KMS-11 (cell line): ENCODE data around the gene P2RX3.

Experiments
- H2AFZ ChIP-seq: fragments of 200-600 bp; sonication (generic); 2 replicates; pipeline ENCODE4 v1.6.1; 2016; ENCODE audit warnings: antibody characterized with exemption, mixed run types, low read depth
- H3K27ac ChIP-seq: fragments of 200-600 bp; sonication (generic); 2 replicates; pipeline ENCODE4 v1.6.1; 2016; ENCODE audit warnings: mild to moderate bottlenecking, mixed run types
- H3K27me3 ChIP-seq: fragments of 200-600 bp; sonication (generic); 2 replicates; pipeline ENCODE4 v1.6.1; 2017; ENCODE audit warnings: mild to moderate bottlenecking, low read depth, mixed run types, moderate library complexity; ENCODE audit not compliant: insufficient read depth
- H3K36me3 ChIP-seq: fragments of 200-600 bp; sonication (generic); 2 replicates; pipeline ENCODE4 v1.6.1; 2017; ENCODE audit warnings: mild to moderate bottlenecking, mixed run types; ENCODE audit not compliant: insufficient read depth
- H3K4me1 ChIP-seq: fragments of 200-600 bp; sonication (generic); 2 replicates; pipeline ENCODE4 v1.6.1; 2016; ENCODE audit warnings: mild to moderate bottlenecking, low read depth, mixed run types; ENCODE audit not compliant: poor library complexity, severe bottlenecking
- H3K4me2 ChIP-seq: fragments of 200-600 bp; sonication (generic); 2 replicates; pipeline ENCODE4 v1.7.0; 2016; ENCODE audit warnings: mild to moderate bottlenecking, mixed run types
- H3K4me3 ChIP-seq: fragments of 200-600 bp; sonication (generic); IDR thresholded peaks from 2 replicates; pipeline ENCODE4 v1.6.1; 2017; ENCODE audit warnings: low read depth, low read length, mixed read lengths; ENCODE audit not compliant: insufficient read depth
- H3K79me2 ChIP-seq: fragments of 200-600 bp; sonication (generic); 2 replicates; pipeline ENCODE4 v1.6.1; 2016; ENCODE audit warnings: low read depth, mixed run types; ENCODE audit not compliant: insufficient read depth
- H3K9ac ChIP-seq: fragments of 200-600 bp; sonication (generic); 2 replicates; pipeline ENCODE4 v1.6.1; 2016; ENCODE audit warnings: mild to moderate bottlenecking, mixed run types
- H4K20me1 ChIP-seq: fragments of 200-600 bp; sonication (generic); 2 replicates; pipeline ENCODE4 v1.6.1; 2016; ENCODE audit warnings: mild to moderate bottlenecking, mixed run types; ENCODE audit not compliant: insufficient read depth
- CTCF ChIP-seq: fragments of 200-600 bp; sonication (generic); conservative IDR thresholded peaks from 2 replicates; pipeline ENCODE4 v1.6.1; 2017; ENCODE audit warnings: low read depth, mild to moderate bottlenecking, antibody characterized with exemption, low read length, moderate library complexity, mixed read lengths

The P2RX3 gene

GRCh38 chr11:57297221-57297620, 40.9 kb upstream of the P2RX3 start:
- no peaks in the 10 kb centered on the region for H3K36me3 ChIP-seq
- TF ChIP-seq CTCF, result no peak
- no peak overlapping the region for H3K4me2 ChIP-seq
- H3K27ac ChIP-seq, result no peak overlapping the region
- no peaks in the 10 kb centered on the region for H4K20me1 ChIP-seq
- no peak overlapping the region for H3K4me3 ChIP-seq
- no peaks in the 10 kb centered on the region for H3K4me1 ChIP-seq
- H3K9ac ChIP-seq, result no peak overlapping the region
- no peaks in the 10 kb centered on the region for H3K79me2 ChIP-seq
- H2AFZ ChIP-seq, result no peak overlapping the region
- no peaks in the 10 kb centered on the region for H3K27me3 ChIP-seq

- Histone ChIP-seq H3K4me3 (no peak overlapping the region), H3K79me2 (no peaks in the 10 kb centered on the region), H3K27me3 (no peaks in the 10 kb centered on the region), H3K4me2 (no peak overlapping the region), H4K20me1 (no peaks in the 10 kb centered on the region), H3K27ac (no peak overlapping the region), H3K36me3 (no peaks in the 10 kb centered on the region), H3K4me1 (no peaks in the 10 kb centered on the region), H2AFZ (no peak overlapping the region), H3K9ac (no peak overlapping the region)
- TF ChIP-seq CTCF, result no peak
Observed at GRCh38 chr11:57299150-57299737, 38.9 kb upstream of the P2RX3 start.

- Histone ChIP-seq H3K4me2 (no peak overlapping the region), H3K4me1 (no peaks in the 10 kb centered on the region), H2AFZ (no peak overlapping the region), H3K9ac (no peak overlapping the region), H3K27ac (no peak overlapping the region), H3K36me3 (no peaks in the 10 kb centered on the region), H4K20me1 (no peaks in the 10 kb centered on the region), H3K79me2 (no peaks in the 10 kb centered on the region), H3K4me3 (no peak overlapping the region), H3K27me3 (no peaks in the 10 kb centered on the region)
- no peak for TF ChIP-seq CTCF
Observed at GRCh38 chr11:57300785-57301184, 37.4 kb upstream of the P2RX3 start.

- no peaks in the 10 kb centered on the region for H3K4me1 ChIP-seq
- H3K79me2 ChIP-seq, result no peaks in the 10 kb centered on the region
- H3K9ac ChIP-seq, result no peak overlapping the region
- no peak overlapping the region for H2AFZ ChIP-seq
- no peaks in the 10 kb centered on the region for H4K20me1 ChIP-seq
- no peak for TF ChIP-seq CTCF
- no peak overlapping the region for H3K4me2 ChIP-seq
- no peak overlapping the region for H3K4me3 ChIP-seq
- no peak overlapping the region for H3K27ac ChIP-seq
- no peaks in the 10 kb centered on the region for H3K36me3 ChIP-seq
- H3K27me3 ChIP-seq, result no peaks in the 10 kb centered on the region
Observed at GRCh38 chr11:57301711-57302423, 36.3 kb upstream of the P2RX3 start.
